Measurements from ENCODE around the gene PI4K2B. TPM values are rescaled to one million over a fixed set of nuclear protein-coding genes. Genes with fewer than 3 reads are reported as not detected.

The PI4K2B gene
- total and polyA plus RNA-seq, 2 experiments from 2014 or later = 11.8 to 44.1 TPM

DNA sequence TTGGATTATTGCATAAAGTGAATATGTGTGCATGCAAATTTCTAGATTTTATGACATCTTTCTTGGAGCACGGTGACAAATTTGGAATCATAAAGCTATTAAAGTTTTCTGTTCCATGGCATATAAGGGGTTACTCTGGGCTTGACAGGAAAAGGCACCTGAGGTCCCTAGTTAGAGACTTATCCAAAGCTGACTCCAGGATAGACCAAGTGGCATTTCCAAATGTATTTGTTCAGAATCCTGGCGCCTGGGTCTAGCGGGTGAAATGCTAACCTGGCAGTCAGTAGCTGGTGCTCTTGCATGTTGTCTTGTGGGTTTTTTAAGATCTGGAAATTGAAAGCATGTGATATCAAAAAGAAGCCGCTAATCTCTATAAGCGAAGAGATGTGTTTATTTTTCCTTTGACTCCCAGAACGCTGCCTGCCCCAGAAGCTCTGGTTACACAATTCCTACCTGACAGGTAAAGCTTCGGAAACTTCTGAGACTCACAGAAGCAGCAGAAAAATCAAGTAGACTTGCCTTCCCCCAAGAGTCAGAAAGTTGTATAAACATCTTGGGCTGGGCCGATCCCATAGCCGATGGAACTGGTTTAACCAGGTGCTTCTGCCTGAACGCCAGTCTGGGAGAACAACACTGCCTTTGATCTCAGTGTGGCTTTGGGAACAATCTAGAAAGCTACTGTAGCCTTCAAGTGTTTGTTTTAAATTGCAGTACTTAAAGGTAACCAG is 65.8 kb downstream of the PI4K2B start:
- 24% methylated on average over 10 of the region's 10 CpGs for WGBS (ENCODE audit: low lambda C conversion rate, missing lambda C conversion rate)
- H3K36me3 ChIP-seq (replicated peaks; ENCODE audit: insufficient read depth, low read depth) = no peaks in the 10 kb centered on the region
- no peaks in the 10 kb centered on the region for H3K9me2 ChIP-seq (replicated peaks; ENCODE audit: insufficient read depth)
- no peaks in the 10 kb centered on the region for H3K4me1 ChIP-seq (ENCODE audit: insufficient read depth)
- peak overlapping the region; percentile 50 for H3K4me2 ChIP-seq
- H3K79me2 ChIP-seq = no peaks in the 10 kb centered on the region
- TF ChIP-seq EZH2 (IDR thresholded peaks at IDR 0.05; ENCODE audit: borderline replicate concordance) (no peak), EZH2phosphoT487 (IDR thresholded peaks at IDR 0.05; ENCODE audit: low read depth, severe bottlenecking, unreplicated experiment) (peak; percentile 52)
- H4K20me1 ChIP-seq (ENCODE audit: insufficient read depth, poor library complexity, severe bottlenecking) = no peaks in the 10 kb centered on the region
- H3K4me3 ChIP-seq = no peak overlapping the region
- peak; percentile 80 for DNase-seq (ENCODE audit: low spot score)
- H2AFZ ChIP-seq = no peak overlapping the region
- peak overlapping the region; percentile 60 for H3K27ac ChIP-seq
- no peaks in the 10 kb centered on the region for H3K27me3 ChIP-seq
- H3K9me3 ChIP-seq (ENCODE audit: low read depth) = no peaks in the 10 kb centered on the region

DNA sequence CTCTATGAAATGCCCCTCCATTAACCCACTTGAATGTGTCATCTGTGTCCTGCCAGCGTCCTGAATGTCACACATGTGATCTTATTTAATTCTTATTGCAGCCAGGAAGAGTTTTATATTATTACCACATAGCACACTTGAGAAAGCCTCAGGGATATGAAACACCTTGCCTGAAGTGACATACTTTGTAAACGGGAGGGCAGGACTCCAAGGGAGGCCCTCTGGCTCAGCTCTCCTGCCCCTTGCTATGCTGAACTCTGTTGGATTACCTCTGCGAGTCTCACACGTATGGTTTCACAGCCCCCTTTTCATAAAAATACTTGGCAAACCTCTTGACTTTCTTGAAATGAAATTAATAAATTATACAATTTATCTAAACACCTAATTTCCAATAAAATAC is 67.6 kb downstream of the PI4K2B start:
- Histone ChIP-seq H3K4me2 (no peak overlapping the region), H4K20me1 (ENCODE audit: insufficient read depth, poor library complexity, severe bottlenecking) (no peaks in the 10 kb centered on the region), H3K4me1 (ENCODE audit: insufficient read depth) (no peaks in the 10 kb centered on the region), H3K36me3 (replicated peaks; ENCODE audit: insufficient read depth, low read depth) (no peaks in the 10 kb centered on the region), H3K79me2 (no peaks in the 10 kb centered on the region), H3K4me3 (no peak overlapping the region), H3K27me3 (no peaks in the 10 kb centered on the region), H3K9me2 (replicated peaks; ENCODE audit: insufficient read depth) (no peaks in the 10 kb centered on the region), H3K9me3 (ENCODE audit: low read depth) (no peaks in the 10 kb centered on the region), H2AFZ (no peak overlapping the region), H3K27ac (no peak overlapping the region)
- DNase-seq (ENCODE audit: low spot score) = no peak
- 90% methylated on average over 4 of the region's 4 CpGs for WGBS (ENCODE audit: low lambda C conversion rate, missing lambda C conversion rate)
- TF ChIP-seq EZH2phosphoT487 (IDR thresholded peaks at IDR 0.05; ENCODE audit: low read depth, severe bottlenecking, unreplicated experiment) = no peak
- TF ChIP-seq, protein P1, sequence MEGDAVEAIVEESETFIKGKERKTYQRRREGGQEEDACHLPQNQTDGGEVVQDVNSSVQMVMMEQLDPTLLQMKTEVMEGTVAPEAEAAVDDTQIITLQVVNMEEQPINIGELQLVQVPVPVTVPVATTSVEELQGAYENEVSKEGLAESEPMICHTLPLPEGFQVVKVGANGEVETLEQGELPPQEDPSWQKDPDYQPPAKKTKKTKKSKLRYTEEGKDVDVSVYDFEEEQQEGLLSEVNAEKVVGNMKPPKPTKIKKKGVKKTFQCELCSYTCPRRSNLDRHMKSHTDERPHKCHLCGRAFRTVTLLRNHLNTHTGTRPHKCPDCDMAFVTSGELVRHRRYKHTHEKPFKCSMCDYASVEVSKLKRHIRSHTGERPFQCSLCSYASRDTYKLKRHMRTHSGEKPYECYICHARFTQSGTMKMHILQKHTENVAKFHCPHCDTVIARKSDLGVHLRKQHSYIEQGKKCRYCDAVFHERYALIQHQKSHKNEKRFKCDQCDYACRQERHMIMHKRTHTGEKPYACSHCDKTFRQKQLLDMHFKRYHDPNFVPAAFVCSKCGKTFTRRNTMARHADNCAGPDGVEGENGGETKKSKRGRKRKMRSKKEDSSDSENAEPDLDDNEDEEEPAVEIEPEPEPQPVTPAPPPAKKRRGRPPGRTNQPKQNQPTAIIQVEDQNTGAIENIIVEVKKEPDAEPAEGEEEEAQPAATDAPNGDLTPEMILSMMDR (IDR thresholded peaks at IDR 0.05; ENCODE audit: poor library complexity) = no peak
- no peak for TF ChIP-seq EZH2 (IDR thresholded peaks at IDR 0.05; ENCODE audit: borderline replicate concordance)

DNA sequence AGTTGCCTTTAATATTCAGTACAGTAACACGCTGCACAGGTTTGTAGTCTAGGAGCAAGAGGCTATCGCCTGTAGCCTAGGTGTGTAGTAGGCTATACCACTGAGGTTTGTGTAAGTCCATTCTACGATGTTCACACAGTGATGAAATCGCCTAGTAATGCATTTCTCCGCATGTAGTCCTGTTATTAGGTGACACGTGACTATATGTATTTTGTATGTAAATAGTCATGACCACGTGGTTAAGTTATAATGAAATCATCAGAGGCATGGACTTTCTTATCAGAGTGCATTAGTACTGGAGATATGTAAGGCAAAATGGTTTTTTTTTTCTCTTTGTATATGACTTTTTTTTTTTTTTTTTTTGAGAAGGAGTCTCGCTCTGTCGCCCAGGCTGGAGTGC is 68.8 kb downstream of the PI4K2B start:
- Histone ChIP-seq H3K9me2 (replicated peaks; ENCODE audit: insufficient read depth) (no peaks in the 10 kb centered on the region), H3K27ac (no peak overlapping the region), H3K9me3 (ENCODE audit: low read depth) (no peaks in the 10 kb centered on the region), H3K4me3 (no peak overlapping the region), H3K36me3 (replicated peaks; ENCODE audit: insufficient read depth, low read depth) (no peaks in the 10 kb centered on the region), H4K20me1 (ENCODE audit: insufficient read depth, poor library complexity, severe bottlenecking) (no peaks in the 10 kb centered on the region), H3K79me2 (no peaks in the 10 kb centered on the region), H3K4me1 (ENCODE audit: insufficient read depth) (no peaks in the 10 kb centered on the region), H3K27me3 (no peaks in the 10 kb centered on the region), H3K4me2 (no peak overlapping the region), H2AFZ (no peak overlapping the region)
- DNase-seq (ENCODE audit: low spot score) = no peak
- TF ChIP-seq EZH2phosphoT487 (IDR thresholded peaks at IDR 0.05; ENCODE audit: low read depth, severe bottlenecking, unreplicated experiment) (no peak), EZH2 (IDR thresholded peaks at IDR 0.05; ENCODE audit: borderline replicate concordance) (no peak)
- TF ChIP-seq, protein P1 (IDR thresholded peaks at IDR 0.05; ENCODE audit: poor library complexity) = no peak
- WGBS (ENCODE audit: low lambda C conversion rate, missing lambda C conversion rate) = 88% methylated on average over 9 of the region's 9 CpGs

DNA sequence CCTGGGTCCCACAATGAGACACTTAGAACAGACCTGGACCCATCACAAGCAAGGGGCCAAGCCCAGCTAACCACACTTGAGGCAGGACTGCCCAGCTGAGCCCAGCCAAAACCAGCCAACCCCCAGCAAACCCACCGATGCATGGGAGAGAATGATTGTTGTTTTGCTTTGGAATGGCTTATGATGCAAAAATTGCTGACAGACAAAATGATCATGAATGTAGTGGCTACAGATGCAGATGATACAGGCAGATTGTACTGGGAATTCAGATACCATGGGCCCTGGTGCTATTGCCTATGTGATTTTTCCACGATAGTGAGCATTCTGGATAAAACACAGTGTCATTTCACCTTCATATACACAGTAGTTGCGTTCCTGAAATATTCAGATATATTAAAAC is 69.7 kb downstream of the PI4K2B start:
- Histone ChIP-seq H3K27me3 (no peaks in the 10 kb centered on the region), H3K4me1 (ENCODE audit: insufficient read depth) (no peaks in the 10 kb centered on the region), H3K9me3 (ENCODE audit: low read depth) (no peaks in the 10 kb centered on the region), H3K36me3 (replicated peaks; ENCODE audit: insufficient read depth, low read depth) (no peaks in the 10 kb centered on the region), H3K4me3 (no peak overlapping the region), H4K20me1 (ENCODE audit: insufficient read depth, poor library complexity, severe bottlenecking) (no peaks in the 10 kb centered on the region), H2AFZ (no peak overlapping the region), H3K9me2 (replicated peaks; ENCODE audit: insufficient read depth) (no peaks in the 10 kb centered on the region), H3K79me2 (no peaks in the 10 kb centered on the region), H3K27ac (no peak overlapping the region), H3K4me2 (no peak overlapping the region)
- DNase-seq (ENCODE audit: low spot score) = no peak
- 93% methylated on average over 3 of the region's 3 CpGs for WGBS (ENCODE audit: low lambda C conversion rate, missing lambda C conversion rate)
- TF ChIP-seq EZH2phosphoT487 (IDR thresholded peaks at IDR 0.05; ENCODE audit: low read depth, severe bottlenecking, unreplicated experiment) (no peak), EZH2 (IDR thresholded peaks at IDR 0.05; ENCODE audit: borderline replicate concordance) (no peak)
- TF ChIP-seq, protein P1 (IDR thresholded peaks at IDR 0.05; ENCODE audit: poor library complexity) = no peak
